GM20431 (cell line): Measurements from ENCODE around the gene CRB1.

Experiments
- in situ Hi-C: fragments of 300-500 bp; cut with MseI, MboI; formaldehyde crosslinking; loops from one replicate; pipeline ENCODE4 v1.15.0; 2020; ENCODE audit warnings: low sequenced_read_pairs; ENCODE audit not compliant: unreplicated experiment

The CRB1 gene

DNA sequence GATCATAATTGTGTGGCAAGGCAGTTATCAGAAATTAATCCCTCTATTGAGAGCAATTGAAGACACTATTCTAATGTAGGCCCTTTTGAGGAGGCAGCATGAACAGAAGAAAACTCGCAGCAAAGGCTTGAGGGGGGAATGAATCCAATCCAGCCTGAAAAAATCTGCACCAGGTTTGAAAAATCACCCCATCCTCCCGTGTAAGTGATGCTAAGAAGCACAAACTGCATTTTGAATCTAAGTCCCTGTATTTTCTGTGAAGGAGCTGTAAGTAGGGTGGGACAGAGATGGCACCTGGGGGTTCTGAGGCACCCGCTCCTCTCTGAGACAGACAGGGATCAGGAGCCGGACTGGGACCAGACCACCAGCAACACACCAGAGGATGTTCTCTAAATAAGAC is at the start of gene CRB1:
CRB1 (plus strand) TSS at position 241 of the 400 bp plus-strand sequence. CDS start 161 bp downstream, outside the sequence.
- in situ Hi-C loops = no loop called here

DNA sequence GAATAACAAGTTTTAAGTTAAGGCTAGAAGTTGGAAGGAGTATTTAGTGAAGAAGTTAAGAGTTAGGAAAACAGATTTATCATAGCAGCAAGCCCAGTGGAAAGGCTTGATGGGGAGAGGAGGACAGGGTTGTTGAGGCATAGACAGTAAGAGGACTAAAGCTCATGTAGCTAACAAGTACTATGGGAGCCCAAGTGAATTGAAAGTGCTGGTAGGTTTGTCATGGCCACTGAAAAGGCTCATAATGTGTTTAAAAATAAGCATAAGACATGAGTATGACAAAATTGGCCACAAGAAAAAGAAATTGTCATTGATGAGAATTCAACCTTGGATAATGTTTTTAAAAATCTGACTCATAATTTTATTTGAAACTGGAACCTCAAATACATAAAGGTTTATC is 49.2 kb upstream of the CRB1 start:
- in situ Hi-C loops = no loop called here

DNA sequence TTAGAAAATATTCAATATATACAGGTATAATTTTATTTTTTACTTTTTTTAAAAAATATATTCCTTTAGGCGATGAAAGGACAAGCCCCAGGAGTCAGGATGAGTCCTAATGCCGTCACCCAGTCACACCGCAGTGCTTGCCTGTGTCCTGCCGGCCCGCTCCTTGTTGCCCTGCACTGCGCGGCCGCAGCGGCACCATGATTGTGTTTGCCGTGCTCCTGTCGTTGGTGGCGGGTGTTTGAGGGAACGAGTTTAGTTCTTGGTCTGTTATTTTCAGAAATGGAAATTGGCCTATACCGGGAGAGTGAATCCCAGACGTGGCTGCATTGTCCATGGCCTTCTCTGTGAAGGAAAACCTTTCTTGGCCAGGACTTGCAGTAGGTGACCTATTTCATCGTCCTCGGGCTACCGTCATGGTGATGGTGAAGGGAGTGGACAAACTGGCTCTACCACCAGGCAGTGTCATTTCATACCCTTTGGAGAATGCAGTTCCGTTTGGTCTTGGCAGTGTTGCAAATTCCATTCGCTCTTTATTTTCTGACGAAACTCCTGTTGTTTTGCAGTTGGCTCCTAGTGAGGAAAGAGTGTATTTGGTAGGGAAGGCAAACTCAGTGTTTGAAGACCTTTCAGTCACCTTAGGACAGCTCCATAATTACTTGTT is 45.9 kb upstream of the CRB1 start:
- in situ Hi-C loops = no loop called here

DNA sequence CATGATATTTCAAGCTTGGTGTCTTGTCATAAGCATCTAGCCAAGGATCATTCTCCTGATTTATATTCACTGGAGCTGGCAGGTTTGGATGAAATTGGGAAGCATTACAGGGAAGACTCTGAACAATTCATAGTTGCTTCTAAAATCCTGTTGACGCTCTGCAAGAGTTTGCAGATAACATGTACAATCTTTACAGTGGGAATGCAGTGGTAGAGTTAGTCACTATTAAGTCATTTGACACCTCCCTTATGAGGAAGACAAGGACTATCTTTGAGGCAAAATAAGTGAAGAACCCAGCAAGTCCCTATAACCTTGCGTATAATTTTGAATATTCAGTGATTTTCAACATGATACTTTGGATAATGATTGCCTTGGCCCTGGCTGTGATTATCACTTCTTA is 45.3 kb upstream of the CRB1 start:
- in situ Hi-C loops = no loop called here

DNA sequence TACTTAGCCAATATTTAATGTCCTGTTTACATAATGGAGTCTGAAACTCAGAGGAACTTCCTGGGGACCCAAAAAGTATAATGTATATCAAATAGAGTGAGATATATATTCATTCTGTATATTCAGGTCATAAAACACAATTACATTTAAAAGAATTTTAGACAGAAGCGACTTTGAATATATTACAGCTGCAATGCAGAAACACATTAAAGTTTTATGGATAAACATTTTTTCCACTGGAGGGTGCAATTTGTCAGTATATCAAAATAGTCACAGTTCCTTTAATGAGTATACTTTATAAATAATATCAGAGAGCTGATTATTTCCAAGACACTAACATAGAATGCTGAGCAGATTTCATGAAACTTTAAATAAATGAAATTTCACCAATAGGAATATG is 43.9 kb upstream of the CRB1 start:
- in situ Hi-C loops = no loop called here

DNA sequence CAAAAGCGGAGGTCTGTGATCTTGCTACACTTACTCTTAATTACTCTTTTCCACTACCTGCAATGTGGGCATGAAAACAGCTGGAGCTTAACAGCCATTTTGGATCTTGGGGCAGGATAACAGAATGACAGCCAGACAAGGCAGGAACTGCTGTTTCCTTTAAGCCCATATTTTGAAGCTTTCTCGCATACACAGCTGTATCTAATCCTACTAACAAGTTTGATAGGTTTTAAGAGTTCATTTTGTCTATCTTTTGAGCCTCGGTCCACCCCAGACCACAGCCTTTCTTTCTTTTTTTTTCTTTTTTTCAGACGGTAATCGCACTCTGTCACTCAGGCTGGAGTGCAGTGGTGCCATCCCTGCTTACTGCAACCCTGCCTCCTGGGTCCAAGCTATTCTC is 42.4 kb upstream of the CRB1 start:
- in situ Hi-C loops = no loop called here

DNA sequence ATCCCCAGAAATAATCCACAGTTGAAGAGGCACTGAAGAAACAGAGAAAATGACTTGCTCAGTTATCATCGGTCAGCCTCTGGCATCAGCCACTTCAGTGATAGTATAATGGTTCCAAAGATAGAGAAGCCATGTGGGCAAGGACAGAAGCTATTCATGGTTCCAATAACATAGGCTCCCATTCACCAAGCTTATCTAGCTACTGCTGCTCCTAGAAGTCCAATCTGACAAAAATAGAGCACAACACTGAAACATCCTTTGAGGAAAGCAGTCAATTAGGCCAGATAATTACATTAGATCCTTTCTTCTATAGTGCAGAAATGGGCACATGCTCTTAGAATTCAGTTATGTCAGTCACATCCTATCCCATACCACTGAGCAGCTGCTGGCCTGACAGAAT is 33.5 kb upstream of the CRB1 start:
- in situ Hi-C loops = no loop called here

DNA sequence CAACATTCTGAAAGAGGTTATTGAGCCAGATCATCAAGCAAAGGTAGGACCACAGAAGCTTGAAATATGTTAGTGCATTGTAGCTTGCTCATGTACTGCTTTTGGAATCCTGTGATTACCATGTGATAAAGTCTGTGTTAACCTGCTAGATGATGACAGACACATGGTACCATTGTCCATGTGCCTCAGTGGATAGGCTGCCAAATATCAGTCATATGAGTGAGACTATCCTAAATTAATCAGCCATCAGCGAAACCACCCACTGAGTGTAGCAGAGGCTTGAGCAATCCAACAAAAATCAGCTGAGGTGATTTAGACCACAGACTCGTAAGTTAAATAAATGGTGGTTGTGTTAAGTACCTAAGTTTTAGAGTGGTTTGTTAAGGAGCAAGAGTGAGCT is 32.7 kb upstream of the CRB1 start:
- in situ Hi-C loops = no loop called here

DNA sequence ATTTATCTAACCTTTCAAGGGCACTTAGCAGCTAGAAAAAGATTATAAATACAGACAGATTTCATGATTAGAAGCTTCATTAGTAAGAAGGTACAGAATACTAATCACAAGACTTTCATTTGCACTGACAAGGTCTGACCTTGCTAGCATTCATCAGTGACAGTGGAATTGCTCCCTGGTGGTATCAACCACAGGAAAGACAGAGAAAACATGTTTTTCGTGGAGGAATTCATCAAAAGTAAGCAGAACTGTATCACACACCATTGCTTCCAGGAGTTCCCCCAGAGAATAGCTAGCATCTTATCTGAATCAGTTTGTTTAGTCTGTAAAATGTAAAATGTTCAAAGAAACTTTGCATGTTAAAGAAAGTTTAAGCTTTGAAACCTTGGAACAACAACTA is 20.6 kb upstream of the CRB1 start:
- in situ Hi-C loops = no loop called here

DNA sequence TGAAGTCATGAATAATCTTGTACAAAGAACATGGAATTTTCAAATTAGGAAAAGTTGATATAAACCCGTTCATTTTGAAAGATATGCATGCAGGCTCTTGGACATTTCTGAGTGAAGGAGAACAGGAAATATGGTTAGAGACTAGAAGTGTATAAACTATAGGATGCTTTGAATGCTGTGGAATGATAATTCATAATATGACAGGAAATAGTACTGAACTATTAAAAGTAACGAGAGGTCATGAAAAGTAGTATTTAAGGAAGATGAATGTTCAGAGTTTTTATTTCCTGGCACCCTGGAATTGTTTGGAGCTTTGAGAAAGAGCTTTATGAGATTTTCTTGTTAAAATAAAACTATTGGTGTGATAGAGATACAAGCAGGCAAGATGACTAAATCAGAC is 18.7 kb upstream of the CRB1 start:
- in situ Hi-C loops = no loop called here

DNA sequence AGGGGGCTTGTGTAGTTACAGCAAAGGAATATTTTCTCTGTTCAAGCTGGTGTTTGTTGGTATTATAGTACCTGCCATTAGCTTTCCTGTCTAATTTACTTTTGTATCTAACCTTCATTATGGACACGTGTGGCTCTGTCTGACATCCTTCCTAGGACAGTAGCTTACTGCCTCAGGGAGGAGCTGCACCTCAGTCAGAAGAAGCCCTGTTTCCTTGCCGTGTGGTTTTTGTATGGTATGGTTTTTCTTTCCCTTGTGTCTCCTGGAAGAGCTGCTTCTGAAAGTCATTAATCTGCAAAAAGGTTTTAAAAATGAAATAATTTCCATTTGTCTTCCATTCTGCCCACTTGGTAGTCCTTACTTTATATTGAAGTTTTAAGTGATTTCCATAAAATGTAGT is 17.4 kb upstream of the CRB1 start:
- in situ Hi-C loops = no loop called here

DNA sequence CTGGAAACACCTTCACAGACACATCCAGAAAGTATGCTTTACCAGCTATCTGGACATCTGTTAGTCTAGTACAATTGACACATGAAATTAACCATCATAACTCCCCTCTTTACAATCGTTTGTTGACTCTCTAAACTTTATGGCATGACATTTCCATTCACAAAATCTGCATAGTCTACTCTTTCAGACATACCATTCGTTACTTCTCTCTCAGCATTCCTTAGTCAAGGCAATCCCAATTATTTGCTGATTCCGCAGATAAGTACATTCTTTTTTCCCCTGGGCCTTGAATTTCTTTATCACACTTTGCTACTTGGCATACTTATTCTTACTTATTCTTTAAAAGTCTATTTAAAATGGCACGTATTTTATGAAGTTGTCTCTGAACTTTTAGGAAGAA is 15.1 kb upstream of the CRB1 start:
- in situ Hi-C loops = no loop called here

DNA sequence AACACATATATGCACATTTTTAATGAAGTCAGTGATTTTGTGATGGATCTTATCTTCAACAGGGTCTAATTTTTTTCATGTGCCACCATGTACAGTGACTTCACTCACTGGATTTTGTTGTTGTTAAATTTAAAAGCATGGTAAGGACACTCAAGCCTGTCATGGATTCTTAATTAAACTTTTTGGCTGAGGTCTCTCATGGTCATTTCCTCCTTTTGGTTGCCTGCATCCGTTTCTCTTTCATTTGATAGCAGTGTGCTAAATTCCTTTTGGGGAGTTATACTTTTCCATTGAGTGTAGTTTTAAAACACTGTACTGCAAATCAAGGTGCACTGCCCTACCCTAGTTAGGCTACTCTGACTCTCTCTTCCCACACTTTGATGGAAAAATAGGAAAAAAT is 13.2 kb upstream of the CRB1 start:
- in situ Hi-C loops = no loop called here

DNA sequence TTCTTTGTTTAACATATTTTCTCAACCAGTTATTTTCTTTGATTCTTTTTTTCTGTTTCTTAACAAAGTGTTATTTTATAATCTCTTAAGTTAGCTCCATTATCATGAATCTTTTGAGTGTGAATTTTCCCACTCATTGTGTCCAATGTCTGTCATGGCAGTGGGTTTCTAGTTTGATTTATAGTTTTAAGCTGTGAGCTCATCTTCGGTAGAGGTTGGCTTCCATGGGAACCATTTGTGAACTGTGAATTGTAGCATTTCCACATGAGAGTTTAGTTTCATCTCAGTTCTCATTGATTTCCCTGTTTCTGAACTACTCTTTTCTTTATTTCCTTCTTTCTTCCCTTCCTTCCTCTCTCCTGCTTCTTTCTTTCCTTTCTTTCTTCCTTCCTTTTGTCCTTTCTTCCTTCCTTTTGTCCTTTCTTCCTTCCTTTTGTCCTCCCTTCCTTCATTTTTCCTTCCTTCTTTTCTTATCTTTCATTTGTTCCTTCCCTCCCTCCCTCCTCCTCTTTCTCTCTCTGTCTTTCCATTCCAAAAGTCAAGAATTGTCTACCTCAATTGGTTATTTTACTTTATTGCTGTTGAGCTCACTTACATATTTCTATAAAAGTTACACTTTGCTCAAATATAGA is 3.0 kb upstream of the CRB1 start:
- in situ Hi-C loops = no loop called here

DNA sequence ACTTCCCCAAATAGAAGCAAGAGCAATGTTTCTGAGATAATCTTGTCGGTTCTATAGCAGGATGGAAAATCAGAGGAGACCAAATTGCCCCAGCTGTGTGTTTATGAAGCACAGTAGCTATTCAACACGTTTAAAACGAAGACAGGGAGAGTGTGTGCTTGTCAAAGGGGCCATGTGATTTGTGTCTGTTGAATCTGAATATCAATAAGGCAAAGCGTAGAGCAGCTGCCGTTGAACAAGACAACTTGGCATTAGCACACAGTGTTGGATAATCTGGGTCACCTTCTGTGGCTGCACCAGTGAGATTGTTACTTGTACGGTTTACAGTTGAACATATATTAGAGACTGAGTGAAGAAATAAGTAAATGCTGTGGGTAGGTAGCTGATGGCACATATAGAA is 1.0 kb downstream of the CRB1 start:
- in situ Hi-C loops = no loop called here

DNA sequence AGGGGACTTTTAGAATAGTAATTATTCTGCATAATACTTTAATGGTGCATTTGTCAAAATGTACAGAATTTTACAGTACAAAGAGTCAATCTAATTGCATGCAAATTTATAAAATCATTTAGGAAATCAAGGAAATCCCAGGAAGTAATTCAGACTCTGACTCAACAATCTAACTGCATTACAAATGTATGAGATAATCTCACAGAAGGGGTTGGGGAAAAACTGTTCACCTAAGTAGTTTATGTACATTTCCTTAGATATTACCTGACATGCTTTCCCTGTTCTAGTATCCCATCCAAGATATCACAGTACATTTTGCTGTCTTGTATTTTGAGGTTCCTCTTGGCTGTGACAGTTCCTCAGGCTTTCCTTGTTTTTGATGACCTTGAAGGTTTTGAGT is 4.7 kb downstream of the CRB1 start:
- in situ Hi-C loops = no loop called here

DNA sequence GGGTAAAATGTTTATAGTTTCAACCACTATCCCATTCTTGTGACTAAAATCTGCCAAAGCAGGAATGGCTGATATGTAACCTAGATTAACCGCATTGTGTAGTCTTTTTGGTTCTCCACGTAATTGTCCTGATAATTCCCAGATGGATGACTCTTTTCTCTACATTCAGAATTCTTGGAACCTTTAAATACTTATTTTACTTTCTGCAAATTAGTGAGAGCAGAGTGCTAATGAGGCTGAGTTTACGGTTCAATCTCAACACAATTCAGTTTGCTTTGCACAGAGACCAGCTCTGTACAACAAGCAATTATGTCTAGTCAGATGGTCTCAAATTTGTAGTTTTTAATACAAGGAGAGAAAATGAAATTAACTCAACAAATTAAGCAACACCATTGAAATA is 9.1 kb downstream of the CRB1 start:
- in situ Hi-C loops = no loop called here

DNA sequence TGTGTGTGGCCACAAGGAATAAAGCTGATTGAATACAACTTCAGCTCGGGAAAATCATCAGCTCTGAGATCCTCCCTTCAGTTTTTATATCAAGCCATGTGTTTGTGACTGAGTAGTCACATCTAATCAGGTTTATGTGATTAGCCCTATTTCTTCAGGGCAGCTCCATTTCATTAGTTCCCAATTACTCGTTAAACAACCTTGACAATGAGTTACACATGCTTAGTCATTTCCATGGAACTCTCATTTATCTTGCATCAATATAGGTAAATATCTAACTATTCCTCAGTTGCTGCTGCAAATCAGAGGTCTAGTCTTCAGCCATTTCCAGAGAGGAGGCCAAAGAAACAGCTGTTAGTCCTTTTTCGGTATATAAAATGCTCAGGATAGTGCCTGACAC is 16.3 kb downstream of the CRB1 start:
- in situ Hi-C loops = no loop called here

DNA sequence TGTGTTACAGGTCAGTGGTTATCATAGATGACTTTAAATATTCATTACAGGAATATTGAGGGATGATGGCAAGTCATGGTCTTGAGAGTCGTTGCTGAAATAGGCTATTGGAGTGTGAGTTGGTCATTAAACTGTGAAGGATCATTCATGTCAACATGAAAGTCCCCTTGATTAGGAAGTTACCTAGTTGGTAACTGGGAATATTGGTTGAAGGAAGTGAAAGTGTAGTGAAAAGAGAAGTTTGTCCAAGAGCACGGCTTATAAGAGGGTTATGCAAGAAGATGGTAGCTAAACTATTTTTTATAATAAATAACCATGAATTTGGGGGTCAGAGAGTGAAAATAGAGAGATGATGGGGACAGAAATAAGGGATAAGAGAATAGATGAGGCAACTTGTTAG is 16.9 kb downstream of the CRB1 start:
- in situ Hi-C loops = no loop called here

DNA sequence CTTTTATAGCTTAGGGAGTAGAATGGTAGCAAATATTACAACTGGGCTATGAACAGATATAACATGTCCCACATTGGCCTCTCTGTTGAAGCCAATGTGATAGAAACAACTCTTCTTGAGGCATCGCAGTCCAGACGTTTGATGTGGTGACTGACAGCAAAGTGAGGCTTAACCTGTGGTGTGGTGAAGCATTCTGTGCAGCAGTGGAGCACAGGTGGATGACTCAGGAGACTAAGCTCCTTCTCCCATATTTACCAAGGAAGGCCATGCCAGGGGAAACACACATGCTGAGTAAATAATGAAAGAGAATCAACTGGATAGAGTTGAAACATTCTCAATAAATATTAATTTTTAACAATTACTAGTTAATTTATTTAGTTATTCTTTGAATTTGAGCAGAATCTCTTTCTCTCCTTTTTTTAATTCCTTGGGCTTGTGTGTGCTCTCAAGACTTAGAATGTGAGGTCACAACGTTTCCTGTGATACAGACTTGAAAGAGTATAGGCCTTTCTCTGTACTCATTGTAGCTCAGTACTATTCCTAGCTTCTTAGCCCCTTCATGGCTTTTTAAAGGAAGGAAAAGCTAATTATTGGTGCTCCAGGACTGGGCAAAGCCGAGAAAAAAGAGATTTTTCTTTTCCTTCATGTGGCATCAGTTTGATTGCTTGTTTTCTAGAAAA is 17.6 kb downstream of the CRB1 start:
- in situ Hi-C loops = no loop called here

DNA sequence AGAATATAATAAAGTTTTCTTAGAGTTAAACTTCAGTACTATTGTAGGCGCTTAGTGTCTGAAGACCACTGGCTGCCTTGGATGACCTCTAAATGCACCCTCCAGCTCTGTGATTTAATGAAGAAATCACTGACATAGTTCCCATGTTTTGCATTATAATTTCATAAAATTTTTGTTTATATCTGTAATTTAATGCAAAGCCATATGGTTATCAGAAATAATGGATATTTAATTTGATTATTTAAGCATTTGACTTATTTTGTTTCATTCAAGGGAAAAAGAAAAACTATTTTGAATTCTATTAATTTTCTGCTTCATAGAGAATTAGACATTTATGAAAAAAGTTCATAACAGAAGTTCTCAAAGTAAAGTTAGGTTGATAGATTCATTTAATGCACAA is 18.6 kb downstream of the CRB1 start:
- in situ Hi-C loops = no loop called here

DNA sequence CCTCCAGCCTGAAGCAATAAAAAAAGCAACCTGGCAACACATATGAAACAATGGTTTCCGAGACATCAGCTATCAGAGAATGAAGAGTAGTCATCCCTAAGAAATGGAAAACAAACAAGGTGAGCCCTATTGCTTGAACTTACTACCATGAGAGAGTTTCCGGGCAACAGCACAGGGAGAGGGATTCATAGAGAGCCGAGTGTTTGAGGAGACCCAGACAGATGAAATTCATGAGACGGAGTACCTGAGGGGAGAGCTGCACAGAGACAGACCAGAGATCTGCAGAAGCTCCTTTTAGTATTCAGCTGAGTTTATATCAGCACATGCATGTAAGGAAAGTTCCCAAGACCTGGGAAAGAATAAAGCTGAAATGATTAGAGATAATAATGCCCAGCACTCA is 19.8 kb downstream of the CRB1 start:
- in situ Hi-C loops = no loop called here
